HG03460 (cell line): ENCODE measurements around the gene PRR16.
"Not testable (repeated sequence)": the region's sequence is repeated elsewhere in the genome, so short reads cannot be mapped to it uniquely, and the experiment has no call there.

ENCODE experiments used
- ATAC-seq: cut with Tn5 transposase; IDR thresholded peaks from one replicate; pipeline ENCODE4 v1.9.1; 2021; ENCODE audit not compliant: unreplicated experiment

PRR16 gene

DNA sequence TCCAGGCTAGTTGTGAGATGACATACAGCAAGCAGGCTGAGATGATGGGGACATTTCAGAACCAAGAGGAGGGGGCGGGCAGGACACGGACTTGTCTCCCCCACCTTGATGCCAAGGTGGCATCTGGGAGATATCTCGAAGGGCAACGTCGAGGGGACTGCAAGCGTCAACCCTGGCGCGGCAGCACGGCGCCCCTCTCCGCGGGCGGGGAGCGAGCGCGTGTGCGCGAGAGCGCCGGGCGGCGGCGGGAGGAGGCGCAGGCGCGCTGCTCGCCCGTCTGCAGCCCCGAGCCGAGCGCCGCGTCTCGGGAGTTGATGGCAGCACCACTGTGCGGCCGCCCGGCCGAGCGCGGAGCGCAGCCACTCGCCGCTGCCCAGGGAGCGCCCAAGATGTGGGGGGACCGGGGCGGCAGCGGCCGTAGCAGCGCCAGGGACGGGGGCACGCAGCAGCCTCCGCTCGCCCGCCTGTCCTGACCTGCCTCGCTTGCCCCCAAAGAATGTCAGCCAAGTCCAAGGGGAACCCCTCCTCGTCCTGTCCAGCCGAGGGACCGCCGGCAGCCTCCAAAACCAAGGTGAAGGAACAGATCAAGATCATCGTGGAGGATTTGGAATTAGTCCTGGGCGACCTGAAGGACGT is at the start of gene PRR16:
TSS of gene PRR16 (plus strand) at position 310 of the 636 bp plus-strand sequence.
- ATAC-seq: peak; percentile 73

- no peak for ATAC-seq
Observed at GRCh38 chr5:120415985-120416384, 48.1 kb upstream of the PRR16 start.

DNA sequence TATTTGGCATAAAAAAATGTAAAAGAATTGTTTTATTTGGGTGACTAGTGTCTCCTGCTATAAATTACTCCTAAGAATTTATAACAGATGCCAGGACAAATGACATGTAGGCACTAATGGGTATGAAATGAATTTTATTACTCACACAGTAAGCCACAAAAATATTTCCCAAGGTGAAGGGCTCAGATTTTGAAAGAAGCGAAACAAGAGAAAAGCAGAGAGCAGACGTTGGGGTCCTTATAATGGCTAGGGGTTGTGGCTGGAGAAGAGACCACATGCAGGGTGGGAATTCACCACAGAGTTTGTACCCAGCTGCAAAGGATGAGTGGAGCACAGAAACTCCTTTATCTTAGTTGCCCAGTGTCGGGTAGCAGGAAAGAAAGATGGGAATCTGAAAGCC is 45.0 kb upstream of the PRR16 start:
- no peak for ATAC-seq

DNA sequence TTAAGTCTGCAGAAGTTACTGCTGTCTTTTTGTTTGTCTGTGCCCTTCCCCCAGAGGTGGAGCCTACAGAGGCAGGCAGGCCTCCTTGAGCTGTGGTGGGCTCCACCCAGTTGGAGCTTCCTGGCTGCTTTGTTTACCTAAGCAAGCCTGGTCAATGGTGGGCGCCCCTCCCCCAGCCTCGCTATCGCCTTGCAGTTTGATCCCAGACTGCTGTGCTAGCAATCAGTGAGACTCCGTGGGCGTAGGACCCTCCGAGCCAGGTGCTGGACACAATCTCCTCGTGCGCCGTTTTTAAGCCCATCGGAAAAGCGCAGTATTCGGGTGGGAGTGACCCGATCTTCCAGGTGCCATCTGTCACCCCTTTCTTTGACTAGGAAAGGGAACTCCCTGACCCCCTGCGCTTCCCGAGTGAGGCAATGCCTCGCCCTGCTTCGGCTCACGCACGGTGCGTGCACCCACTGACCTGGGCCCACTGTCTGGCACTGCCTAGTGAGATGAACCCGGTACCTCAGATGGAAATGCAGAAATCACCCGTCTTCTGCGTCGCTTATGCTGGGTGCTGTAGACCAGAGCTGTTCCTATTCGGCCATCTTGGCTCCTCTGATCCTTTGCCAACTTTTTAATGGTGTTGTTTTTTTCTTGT is 37.3 kb upstream of the PRR16 start:
- ATAC-seq: not testable (repeated sequence)

GRCh38 chr5:120430572-120430971 is 33.5 kb upstream of the PRR16 start:
- ATAC-seq: no peak

GRCh38 chr5:120432861-120433260 is 31.2 kb upstream of the PRR16 start:
- ATAC-seq: no peak

- ATAC-seq: no peak
Observed at GRCh38 chr5:120435129-120435528, 29.0 kb upstream of the PRR16 start.

DNA sequence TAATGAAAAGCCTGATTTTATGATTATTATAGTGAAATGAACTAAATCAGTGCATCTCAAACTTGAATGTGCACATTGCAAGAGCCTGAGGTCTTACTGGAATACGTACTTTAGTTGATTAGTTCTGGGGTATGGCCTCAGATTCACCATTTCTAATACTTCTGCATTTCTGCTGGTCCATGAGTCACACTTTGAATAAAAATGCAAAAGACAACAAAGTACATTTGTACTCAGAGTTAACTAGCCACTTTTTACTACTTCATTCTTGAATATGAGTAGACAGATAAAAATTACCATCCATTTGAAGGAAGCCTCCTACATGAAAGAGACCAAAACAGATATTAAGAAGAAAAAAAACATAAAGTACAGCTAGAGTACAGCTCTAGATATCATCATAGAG is 27.1 kb upstream of the PRR16 start:
- no peak for ATAC-seq

GRCh38 chr5:120442694-120443093 is 21.4 kb upstream of the PRR16 start:
- ATAC-seq: no peak

DNA sequence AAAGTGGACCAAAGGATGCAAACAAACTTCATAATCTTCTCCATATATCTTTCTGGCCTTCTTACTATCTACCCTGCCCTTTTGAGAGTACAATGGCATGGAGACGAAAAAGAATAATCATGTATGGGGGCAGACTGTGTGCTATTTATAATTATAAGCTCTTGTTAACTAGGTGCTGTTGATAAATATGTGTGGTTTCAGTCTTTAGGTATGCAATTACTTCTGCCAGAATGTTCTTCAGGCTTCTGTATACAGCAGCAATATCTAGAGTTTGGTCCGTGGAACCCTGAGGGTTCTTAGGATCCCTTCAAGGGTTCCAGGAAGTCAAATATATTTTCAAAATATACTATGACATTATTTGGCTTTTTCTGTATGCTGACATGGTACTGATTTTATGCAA is 20.5 kb upstream of the PRR16 start:
- ATAC-seq: no peak

- no peak for ATAC-seq
Observed at GRCh38 chr5:120446068-120446492, 18.0 kb upstream of the PRR16 start.

GRCh38 chr5:120446901-120447300 is 17.2 kb upstream of the PRR16 start:
- ATAC-seq: no peak

GRCh38 chr5:120447706-120448239 is 16.3 kb upstream of the PRR16 start:
- ATAC-seq: no peak

GRCh38 chr5:120449501-120449900 is 14.6 kb upstream of the PRR16 start:
- no peak for ATAC-seq

GRCh38 chr5:120450910-120451309 is 13.2 kb upstream of the PRR16 start:
- ATAC-seq: no peak

DNA sequence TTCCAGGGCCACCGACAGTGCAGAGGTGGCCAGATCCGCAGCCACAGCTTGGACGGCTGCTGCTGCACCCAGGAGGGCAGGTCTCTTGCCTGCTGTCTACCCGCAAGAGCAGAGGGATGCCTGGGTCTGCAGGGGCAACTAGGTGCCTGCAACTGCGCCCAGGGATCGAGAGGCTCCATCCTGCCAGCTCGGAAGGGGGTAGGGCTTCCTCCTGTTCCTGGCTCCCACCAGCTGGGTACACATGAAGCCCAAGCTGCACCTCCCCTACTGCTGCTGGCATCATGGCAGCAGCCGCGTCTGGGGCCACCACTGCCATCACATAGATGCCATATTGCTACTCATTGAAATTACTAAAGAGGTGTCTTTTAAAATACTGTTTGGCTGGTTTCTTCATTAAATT is 12.7 kb upstream of the PRR16 start:
- no peak for ATAC-seq

DNA sequence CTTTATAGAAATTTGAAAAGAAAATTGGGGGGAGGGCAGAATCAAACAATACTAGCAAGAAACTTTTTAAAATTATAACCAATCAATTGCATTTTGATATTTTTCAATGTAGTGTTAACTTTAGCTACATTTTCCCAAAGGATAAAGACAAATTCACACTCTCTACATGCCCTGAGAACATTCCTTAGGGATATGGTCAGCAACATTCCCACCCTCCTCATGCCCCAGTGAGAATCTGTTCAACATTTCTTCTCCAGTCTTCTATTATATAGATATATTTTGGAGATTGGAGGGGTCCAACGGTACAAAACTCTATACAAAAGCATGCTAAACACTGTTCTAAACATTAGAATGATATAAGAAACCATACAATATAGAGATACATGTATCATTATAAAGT is 11.6 kb upstream of the PRR16 start:
- no peak for ATAC-seq

GRCh38 chr5:120454094-120454798 is 9.9 kb upstream of the PRR16 start:
- no peak for ATAC-seq

GRCh38 chr5:120456006-120456405 is 8.1 kb upstream of the PRR16 start:
- no peak for ATAC-seq

DNA sequence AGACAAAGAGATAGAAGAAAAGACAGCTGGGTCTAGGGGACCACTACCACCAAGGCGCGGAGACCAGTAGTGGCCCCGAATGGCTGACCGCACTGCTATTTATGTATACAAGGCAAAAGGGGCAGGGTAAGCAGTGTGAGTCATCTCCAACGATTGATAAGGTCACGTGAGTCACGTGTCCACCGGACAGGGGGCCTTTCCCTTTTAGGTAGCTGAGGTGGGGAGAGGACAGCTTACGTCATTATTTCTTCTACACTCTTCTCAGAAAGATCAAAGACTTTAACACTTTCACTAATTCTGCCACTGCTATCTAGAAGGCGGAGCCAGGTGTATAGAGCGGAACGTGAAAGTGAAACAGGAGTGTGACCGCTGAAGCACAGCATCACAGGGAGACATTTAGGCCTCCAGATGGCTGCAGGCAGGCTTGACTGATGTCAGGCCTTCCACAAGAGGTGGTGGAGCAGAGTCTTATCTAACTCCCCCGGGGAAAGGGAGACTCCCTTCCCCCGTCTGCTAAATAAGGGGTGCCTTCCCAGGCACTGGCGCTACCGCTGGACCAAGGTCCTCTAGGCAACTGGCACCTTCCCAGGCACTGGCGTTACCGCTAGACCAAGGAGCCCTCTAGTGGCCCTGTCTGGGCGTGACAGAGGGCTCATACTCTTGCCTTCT is 6.1 kb upstream of the PRR16 start:
- ATAC-seq: peak; percentile 87

DNA sequence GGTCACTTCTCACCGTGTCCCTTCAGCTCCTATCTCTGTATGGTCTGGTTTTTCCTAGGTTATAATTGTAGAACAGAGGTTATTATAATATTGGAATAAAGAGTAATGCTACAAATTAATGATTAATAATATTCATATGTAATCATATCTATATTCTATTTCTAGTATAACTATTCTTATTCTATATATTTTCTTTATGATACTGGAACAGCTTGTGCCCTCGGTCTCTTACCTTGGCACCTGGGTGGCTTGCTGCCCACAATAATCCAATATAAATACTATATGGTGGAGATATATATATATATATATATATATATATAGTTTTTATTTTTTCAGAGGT is 5.6 kb upstream of the PRR16 start:
- not testable (repeated sequence) for ATAC-seq

GRCh38 chr5:120461251-120461650 is 2.8 kb upstream of the PRR16 start:
- ATAC-seq: no peak
